Kidney (tissue), 14 donors: ENCODE measurements around the gene UGT1A5. TPM values are rescaled to one million over a fixed set of nuclear protein-coding genes. Genes with fewer than 3 reads are reported as not detected.
A peak's percentile ranks its signal among the peaks of the same experiment; 100 is the strongest.

Experiments used
- DNase-seq, 5 donors: peaks; one replicate each; pipeline ENCODE4 v3.0.0-alpha.2; 2013 to 2020
- FAIRE-seq: peaks from 2 replicates; lab custom pipeline; 2012; peaks lifted over from hg19 to GRCh38; lab: Jason Lieb, UNC
- H3K27ac ChIP-seq, 2 donors: one replicate each; pipeline ENCODE4 v1.7.0; 2013; ENCODE audit warnings: low read depth in 2 of 2, low read length in 2 of 2, inconsistent platforms in 1 of 2
- H3K27me3 ChIP-seq: one replicate; pipeline ENCODE4 v1.7.1; 2013; ENCODE audit warnings: low read length, inconsistent platforms; ENCODE audit not compliant: control insufficient read depth, insufficient read depth
- H3K36me3 ChIP-seq, 3 donors: one replicate each; pipeline versions ENCODE4 v1.7.0 to v1.7.1; 2013; ENCODE audit warnings: low read length in 3 of 3, control low read depth in 1 of 3, inconsistent platforms in 1 of 3; ENCODE audit not compliant: insufficient read depth in 3 of 3, control insufficient read depth in 2 of 3
- H3K4me1 ChIP-seq, 3 donors: one replicate each; pipeline versions ENCODE4 v1.7.0 to v1.7.1; 2013; ENCODE audit warnings: low read length in 3 of 3, inconsistent platforms in 1 of 3, low read depth in 1 of 3; ENCODE audit not compliant: control insufficient read depth in 2 of 3, insufficient read depth in 2 of 3
- H3K4me3 ChIP-seq, 3 donors: one replicate each; pipeline versions ENCODE4 v1.7.0 to v1.8.1; 2013; ENCODE audit warnings: low read length in 3 of 3, control low read depth in 1 of 3, inconsistent platforms in 1 of 3
- H3K9ac ChIP-seq, 3 donors: one replicate each; pipeline versions ENCODE4 v1.7.0 to v1.7.1; 2013; ENCODE audit warnings: low read length in 3 of 3, control low read depth in 1 of 3, inconsistent platforms in 1 of 3
- H3K9me3 ChIP-seq, 3 donors: one replicate each; pipeline versions ENCODE4 v1.7.0 to v1.7.1; 2013; ENCODE audit warnings: low read length in 3 of 3, control low read depth in 1 of 3, inconsistent platforms in 1 of 3; ENCODE audit not compliant: control insufficient read depth in 2 of 3, insufficient read depth in 1 of 3
- CTCF ChIP-seq: IDR thresholded peaks from 3 replicates; pipeline ENCODE4 v1.5.1; 2012; ENCODE audit warnings: mild to moderate bottlenecking, moderate library complexity, borderline replicate concordance; ENCODE audit not compliant: insufficient read depth; ENCODE audit errors: extremely low read depth
- intact Hi-C: fragments of 100-400 bp; cut with DNase I; formaldehyde crosslinking; loops from one replicate; pipeline ENCODE4 v1.11.1; 2022
- polyA plus RNA-seq: library from polyadenylated mRNA; stranded (reverse); fragments of 350-450 nt; fragmentation: Illumina TruSeq; extraction: RNeasy Lipid Tissue Mini Kit (QIAGEN cat#74804); gene quantifications from one replicate; pipeline ENCODE4 v1.2.3, GENCODE V29; 2014; ENCODE audit warnings: low read depth, low replicate concordance; ENCODE audit not compliant: insufficient read depth
- total RNA-seq: library from RNA; stranded (reverse); fragmentation: NEBNext Ultra II Directional; extraction: Animal tissue kit (Norgen Biotek cat#: 25700); gene quantifications from one replicate; pipeline ENCODE4 v1.2.1, GENCODE V29; 2021
- donor health status: control.
- donor health status: control.
- donor health status: control.
- donor health status: control.
- donor health status: control.
- donor health status: DM: yes; HTN: yes; CAD: no.
- donor health status: Normal renal cell carcinoma (clear cell type).

UGT1A5 gene
- total and polyA plus RNA-seq, 2 donors from 2014 or later, result 2.1 TPM; not detected in 1

DNA sequence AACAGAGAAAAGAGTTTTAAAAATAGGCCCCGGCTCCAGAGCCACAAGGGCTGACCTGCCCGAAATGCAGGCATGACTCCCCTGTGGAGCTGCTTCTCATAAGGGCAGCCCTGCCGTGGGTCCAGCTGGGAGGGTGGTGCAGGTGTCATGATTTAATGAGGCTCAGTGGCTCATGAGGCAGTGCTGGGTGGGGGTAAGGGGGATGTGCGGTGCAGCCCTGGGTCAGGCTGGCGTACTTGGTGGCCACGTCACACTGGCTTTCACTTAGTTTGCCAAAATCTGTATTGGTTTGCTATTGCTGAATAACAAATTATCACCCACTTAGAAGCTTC, 108.0 kb downstream of the UGT1A5 start:
- no peak overlapping the region for H3K9ac ChIP-seq
- no peaks in the 10 kb centered on the region for H3K36me3 ChIP-seq
- TF ChIP-seq CTCF, result no peak
- H3K27me3 ChIP-seq, result no peaks in the 10 kb centered on the region
- no peaks in the 10 kb centered on the region for H3K9me3 ChIP-seq
- DNase-seq (peak in 1 of 5 donors; percentile 33), FAIRE-seq (no peak)
- H3K4me1 ChIP-seq, result no peaks in the 10 kb centered on the region
- intact Hi-C loops, result no loop called here
- no peak overlapping the region for H3K4me3 ChIP-seq
- no peak overlapping the region for H3K27ac ChIP-seq

DNA sequence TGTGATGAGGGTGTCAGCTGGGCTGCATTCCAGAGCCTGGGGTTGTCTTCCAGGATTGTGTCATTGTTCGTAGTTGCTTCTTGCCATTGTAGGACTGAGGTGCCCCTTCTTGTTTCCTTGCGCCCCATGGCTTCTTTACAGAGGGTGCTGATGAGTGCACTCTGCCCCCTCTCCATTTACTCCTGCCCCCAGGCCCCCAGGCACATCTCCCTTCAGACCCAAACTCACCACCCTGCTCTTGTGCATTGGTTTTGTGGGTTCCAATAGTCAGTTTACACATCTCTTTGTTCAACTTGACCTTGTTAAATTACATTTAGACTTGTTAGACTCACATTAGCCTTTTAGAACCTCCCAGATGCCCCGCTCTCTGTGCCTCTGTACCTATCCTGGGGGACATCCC, 108.5 kb downstream of the UGT1A5 start:
- intact Hi-C loops, result no loop called here
- no peak for FAIRE-seq
- DNase-seq, result peak in 1 of 5 donors; percentile 11

DNA sequence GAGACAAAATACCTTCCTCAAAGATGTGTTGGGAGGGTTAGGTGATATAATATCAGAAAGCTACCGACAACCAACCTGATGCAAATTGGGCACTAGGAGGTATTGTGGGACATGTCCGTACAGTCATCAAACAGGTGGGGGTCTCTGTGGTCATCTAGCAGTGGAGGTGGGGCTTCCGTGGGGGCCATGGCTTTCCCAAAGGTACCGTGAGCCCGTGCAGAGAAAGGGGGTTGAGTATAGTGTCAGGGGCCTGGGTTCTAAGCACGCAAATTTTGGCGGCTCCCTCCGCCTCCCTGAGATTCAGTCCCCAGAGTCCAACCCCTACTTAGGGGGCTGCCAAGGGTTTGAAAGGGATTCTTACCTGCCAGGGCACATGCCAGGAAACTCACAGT, 109.0 kb downstream of the UGT1A5 start:
- Histone ChIP-seq H3K36me3 (no peaks in the 10 kb centered on the region), H3K9ac (no peak overlapping the region), H3K4me1 (no peaks in the 10 kb centered on the region), H3K4me3 (no peak overlapping the region), H3K27ac (no peak overlapping the region), H3K9me3 (no peaks in the 10 kb centered on the region), H3K27me3 (no peaks in the 10 kb centered on the region)
- DNase-seq, result no peak
- TF ChIP-seq CTCF, result no peak
- FAIRE-seq, result no peak
- intact Hi-C loops, result no loop called here

More for the DNA sequence above, 108.5 kb downstream of the UGT1A5 start:
- no peak overlapping the region for H3K9ac ChIP-seq
- H3K36me3 ChIP-seq, result no peaks in the 10 kb centered on the region
- H3K27ac ChIP-seq, result no peak overlapping the region
- no peaks in the 10 kb centered on the region for H3K4me1 ChIP-seq
- TF ChIP-seq CTCF, result no peak
- H3K9me3 ChIP-seq, result no peaks in the 10 kb centered on the region
- H3K27me3 ChIP-seq, result no peaks in the 10 kb centered on the region
- H3K4me3 ChIP-seq, result no peak overlapping the region

GRCh38 chr2:233822101-233822771, 109.5 kb downstream of the UGT1A5 start:
- Histone ChIP-seq H3K9me3 (no peaks in the 10 kb centered on the region), H3K36me3 (no peaks in the 10 kb centered on the region), H3K27ac (no peak overlapping the region), H3K9ac (no peak overlapping the region), H3K27me3 (no peaks in the 10 kb centered on the region), H3K4me1 (no peaks in the 10 kb centered on the region), H3K4me3 (no peak overlapping the region)
- intact Hi-C loops, result no loop called here
- DNase-seq, result peak in 1 of 5 donors; percentile 68
- no peak for FAIRE-seq
- TF ChIP-seq CTCF, result no peak
